GM18951 (cell line): ENCODE data around the gene ANGPTL8.

ENCODE experiments used
- POLR2A ChIP-seq: IDR thresholded peaks from 4 replicates; pipeline ENCODE4 v1.6.1; 2011; ENCODE audit warnings: mild to moderate bottlenecking; ENCODE audit not compliant: insufficient read length, insufficient read depth; ENCODE audit errors: extremely low read depth
- in situ Hi-C: fragments of 300-500 bp; cut with MboI; formaldehyde crosslinking; loops from one replicate; pipeline ENCODE4 v1.12.0; 2022; ENCODE audit warnings: low sequenced_read_pairs, mixed read lengths, inconsistent platforms; ENCODE audit not compliant: unreplicated experiment

The ANGPTL8 gene

GRCh38 chr19:11198769-11199424 is 40.5 kb upstream of the ANGPTL8 start:
- no peak for TF ChIP-seq POLR2A
- in situ Hi-C loops: no loop called here

DNA sequence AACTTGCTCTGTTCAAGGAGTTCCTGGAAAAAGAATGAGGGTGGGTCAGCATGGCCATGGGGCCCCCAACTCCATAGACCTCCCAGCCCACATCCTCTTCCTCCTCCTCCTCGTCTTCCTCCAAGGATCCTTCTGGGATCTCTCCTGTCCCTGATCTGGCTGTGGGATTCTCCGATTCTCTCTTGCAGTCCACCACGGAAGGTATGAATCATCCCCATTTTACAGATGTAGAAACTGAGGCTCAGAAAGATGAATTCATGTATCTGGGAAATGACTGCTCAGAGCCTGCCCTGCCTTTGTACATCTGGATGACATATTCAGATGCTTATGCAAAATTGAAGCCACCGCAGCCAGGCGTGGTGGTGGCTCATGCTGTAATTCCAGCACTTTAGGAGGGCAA is 39.9 kb upstream of the ANGPTL8 start:
- TF ChIP-seq POLR2A: no peak
- in situ Hi-C loops: no loop called here

DNA sequence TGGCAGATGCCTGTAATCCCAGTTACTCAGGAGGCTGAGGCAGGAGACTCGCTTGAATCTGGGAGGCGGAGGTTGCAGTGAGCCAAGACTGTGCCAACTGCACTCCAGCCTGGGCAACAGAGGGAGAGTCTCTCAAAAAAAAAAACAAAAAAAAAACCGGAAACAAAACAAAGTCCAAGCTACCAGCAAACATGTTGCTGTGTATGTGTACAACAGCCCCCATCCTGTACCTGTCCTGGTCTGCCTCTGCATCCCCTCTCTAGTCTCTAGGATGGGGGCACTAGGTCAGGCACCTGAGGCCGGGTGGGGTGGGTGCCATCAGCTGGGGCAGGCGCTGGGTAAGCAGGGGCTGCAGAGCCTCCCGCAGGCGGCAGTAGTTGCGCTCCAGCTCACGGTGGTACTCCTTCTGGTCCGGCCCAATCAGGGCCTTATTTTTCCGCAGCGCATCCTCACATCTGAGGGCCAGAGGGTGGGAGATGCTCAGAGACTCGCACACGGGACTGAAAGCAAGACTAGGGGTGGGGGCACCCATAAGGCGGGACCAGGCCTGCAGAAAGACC is 39.3 kb upstream of the ANGPTL8 start:
- in situ Hi-C loops: no loop called here
- TF ChIP-seq POLR2A: no peak

GRCh38 chr19:11200931-11201330 is 38.5 kb upstream of the ANGPTL8 start:
- no peak for TF ChIP-seq POLR2A
- in situ Hi-C loops: no loop called here

- TF ChIP-seq POLR2A: no peak
- in situ Hi-C loops: no loop called here
Measured at GRCh38 chr19:11201791-11202190, 37.6 kb upstream of the ANGPTL8 start.

DNA sequence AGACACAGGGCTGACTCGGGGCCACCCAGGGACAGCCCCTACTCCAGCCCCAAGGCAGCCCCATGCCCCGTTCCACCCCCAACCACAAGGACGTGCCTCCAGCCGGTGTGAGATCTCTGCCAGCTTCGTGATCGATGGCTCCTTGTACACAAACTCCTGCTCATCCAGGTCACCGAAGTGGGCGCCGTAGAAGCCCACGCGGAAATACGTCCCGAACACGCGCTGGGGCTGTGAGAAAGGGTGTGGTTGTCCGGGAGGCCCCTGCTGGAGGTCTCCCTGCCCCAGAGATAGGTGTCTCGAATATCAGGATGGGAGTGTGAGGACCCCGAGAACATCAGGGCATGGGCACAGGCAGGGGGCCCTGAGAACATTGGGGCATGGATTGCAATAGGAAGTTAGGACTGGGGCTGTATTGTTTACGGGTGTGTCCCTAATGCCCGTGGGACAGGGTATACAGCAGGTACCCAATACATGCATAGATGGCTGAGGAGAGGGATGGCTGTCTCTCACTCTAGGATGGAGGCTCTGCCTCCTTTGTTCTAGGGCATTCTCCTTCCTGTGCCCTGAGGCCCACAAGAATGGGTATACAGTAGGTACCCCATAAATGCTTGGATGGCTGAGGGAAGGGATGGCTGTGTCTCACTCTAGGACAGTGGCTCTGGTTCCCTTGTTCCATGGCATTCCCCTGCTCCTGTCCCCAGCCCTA is 36.8 kb upstream of the ANGPTL8 start:
- TF ChIP-seq POLR2A: no peak
- in situ Hi-C loops: no loop called here

- TF ChIP-seq POLR2A: no peak
- in situ Hi-C loops: no loop called here
Measured at GRCh38 chr19:11203194-11204075, 36.0 kb upstream of the ANGPTL8 start.

- in situ Hi-C loops: no loop called here
- no peak for TF ChIP-seq POLR2A
Measured at GRCh38 chr19:11204076-11204602, 35.3 kb upstream of the ANGPTL8 start.

- TF ChIP-seq POLR2A: no peak
- in situ Hi-C loops: no loop called here
Measured at GRCh38 chr19:11204943-11205349, 34.5 kb upstream of the ANGPTL8 start.

DNA sequence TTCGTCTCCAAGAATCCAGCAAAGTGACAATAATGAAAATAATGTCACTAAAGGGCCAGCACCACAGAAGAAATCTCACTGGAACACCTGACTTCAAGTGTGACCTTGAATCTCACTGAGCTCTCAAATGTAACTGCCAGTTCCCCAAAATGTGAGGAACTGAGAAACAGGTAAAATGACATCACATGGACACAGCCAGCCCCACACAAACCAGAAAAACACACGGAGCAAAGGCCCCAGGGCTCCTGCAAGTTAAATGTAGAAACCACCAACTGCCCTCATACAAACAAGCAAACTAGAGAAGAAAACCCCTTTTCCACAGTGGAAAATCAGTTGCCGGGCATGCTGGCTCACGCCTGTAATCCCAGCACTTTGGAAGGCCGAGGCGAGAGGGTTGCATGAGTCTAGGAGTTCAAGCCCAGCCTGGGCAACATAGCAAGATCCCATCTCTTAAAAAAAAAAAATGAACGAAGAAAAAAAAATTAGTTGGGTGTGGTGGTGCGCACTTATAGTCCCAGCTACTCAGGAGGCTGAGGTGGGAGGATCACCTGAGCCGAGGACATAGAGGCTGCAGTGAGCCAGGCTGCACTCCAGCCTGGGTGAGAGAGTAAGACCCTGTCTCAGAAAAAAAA is 33.4 kb upstream of the ANGPTL8 start:
- no peak for TF ChIP-seq POLR2A
- in situ Hi-C loops: no loop called here

GRCh38 chr19:11208561-11209471 is 30.6 kb upstream of the ANGPTL8 start:
- no peak for TF ChIP-seq POLR2A
- in situ Hi-C loops: no loop called here
